Ishikawa (cell line): ENCODE measurements around the gene MAST2.

ENCODE experiments used
- CEBPB ChIP-seq: IDR thresholded peaks from 2 replicates; pipeline ENCODE4 v1.6.1; 2012
- CREB1 ChIP-seq: IDR thresholded peaks from 2 replicates; pipeline ENCODE4 v1.6.1; 2012; ENCODE audit warnings: low read depth
- EGR1 ChIP-seq: IDR thresholded peaks from 2 replicates; pipeline ENCODE4 v1.6.1; 2012
- EP300 ChIP-seq: IDR thresholded peaks from 2 replicates; pipeline ENCODE4 v1.6.1; 2012; ENCODE audit warnings: borderline replicate concordance
- FOXM1 ChIP-seq: IDR thresholded peaks from 2 replicates; pipeline ENCODE4 v1.6.1; 2012; ENCODE audit warnings: low read depth, borderline replicate concordance
- NFIC ChIP-seq: IDR thresholded peaks from 2 replicates; pipeline ENCODE4 v1.6.1; 2012
- RAD21 ChIP-seq: IDR thresholded peaks from 2 replicates; pipeline ENCODE4 v1.6.1; 2012; ENCODE audit warnings: low read depth
- TAF1 ChIP-seq: IDR thresholded peaks from 2 replicates; pipeline ENCODE4 v1.6.1; 2012; ENCODE audit warnings: low read depth, mild to moderate bottlenecking
- TCF12 ChIP-seq: IDR thresholded peaks from 2 replicates; pipeline ENCODE4 v1.6.1; 2012; ENCODE audit warnings: low read depth
- TEAD4 ChIP-seq: IDR thresholded peaks from 2 replicates; pipeline ENCODE4 v1.6.1; 2012
- YY1 ChIP-seq: IDR thresholded peaks from 2 replicates; pipeline ENCODE4 v1.6.1; 2012; ENCODE audit warnings: low read depth
- ZBTB7A ChIP-seq: IDR thresholded peaks from 2 replicates; pipeline ENCODE4 v1.6.1; 2012; ENCODE audit warnings: low read depth
- TF ChIP-seq, protein P1 (sequence below): IDR thresholded peaks from 2 replicates; pipeline ENCODE4 v1.6.1; 2012
- TF ChIP-seq, protein P2 (sequence below): IDR thresholded peaks from 2 replicates; pipeline ENCODE4 v1.6.1; 2012; ENCODE audit warnings: low read depth, mild to moderate bottlenecking
- TF ChIP-seq, protein P3 (sequence below): IDR thresholded peaks from 2 replicates; pipeline ENCODE4 v1.6.1; 2012

Gene MAST2

DNA sequence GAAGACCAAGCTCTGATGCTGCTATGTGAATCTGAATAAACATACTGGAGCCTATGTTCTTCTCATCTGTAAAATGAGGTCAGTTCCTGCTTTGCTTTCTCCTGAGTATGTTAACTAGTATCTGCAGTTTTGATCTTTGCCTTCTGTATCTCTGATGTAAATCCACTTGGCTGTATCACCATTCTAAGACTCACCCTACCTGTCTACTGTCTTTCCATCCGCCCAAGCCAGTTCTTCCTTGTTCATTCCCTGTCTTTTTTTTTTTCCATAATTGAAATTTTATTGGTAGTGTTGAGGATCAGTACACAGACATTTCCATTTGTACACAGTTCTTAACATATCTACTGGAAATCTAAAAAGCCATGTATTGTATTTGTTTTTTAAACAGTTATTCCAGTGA, 31.3 kb downstream of the MAST2 start:
- TF ChIP-seq EGR1 (no peak), YY1 (no peak), ZBTB7A (no peak), CEBPB (no peak), NFIC (no peak), TCF12 (no peak), TAF1 (no peak), RAD21 (no peak), TEAD4 (no peak), FOXM1 (no peak), EP300 (no peak), CREB1 (no peak)
- TF ChIP-seq, protein P1, sequence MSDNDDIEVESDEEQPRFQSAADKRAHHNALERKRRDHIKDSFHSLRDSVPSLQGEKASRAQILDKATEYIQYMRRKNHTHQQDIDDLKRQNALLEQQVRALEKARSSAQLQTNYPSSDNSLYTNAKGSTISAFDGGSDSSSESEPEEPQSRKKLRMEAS: no peak
- TF ChIP-seq, protein P2, sequence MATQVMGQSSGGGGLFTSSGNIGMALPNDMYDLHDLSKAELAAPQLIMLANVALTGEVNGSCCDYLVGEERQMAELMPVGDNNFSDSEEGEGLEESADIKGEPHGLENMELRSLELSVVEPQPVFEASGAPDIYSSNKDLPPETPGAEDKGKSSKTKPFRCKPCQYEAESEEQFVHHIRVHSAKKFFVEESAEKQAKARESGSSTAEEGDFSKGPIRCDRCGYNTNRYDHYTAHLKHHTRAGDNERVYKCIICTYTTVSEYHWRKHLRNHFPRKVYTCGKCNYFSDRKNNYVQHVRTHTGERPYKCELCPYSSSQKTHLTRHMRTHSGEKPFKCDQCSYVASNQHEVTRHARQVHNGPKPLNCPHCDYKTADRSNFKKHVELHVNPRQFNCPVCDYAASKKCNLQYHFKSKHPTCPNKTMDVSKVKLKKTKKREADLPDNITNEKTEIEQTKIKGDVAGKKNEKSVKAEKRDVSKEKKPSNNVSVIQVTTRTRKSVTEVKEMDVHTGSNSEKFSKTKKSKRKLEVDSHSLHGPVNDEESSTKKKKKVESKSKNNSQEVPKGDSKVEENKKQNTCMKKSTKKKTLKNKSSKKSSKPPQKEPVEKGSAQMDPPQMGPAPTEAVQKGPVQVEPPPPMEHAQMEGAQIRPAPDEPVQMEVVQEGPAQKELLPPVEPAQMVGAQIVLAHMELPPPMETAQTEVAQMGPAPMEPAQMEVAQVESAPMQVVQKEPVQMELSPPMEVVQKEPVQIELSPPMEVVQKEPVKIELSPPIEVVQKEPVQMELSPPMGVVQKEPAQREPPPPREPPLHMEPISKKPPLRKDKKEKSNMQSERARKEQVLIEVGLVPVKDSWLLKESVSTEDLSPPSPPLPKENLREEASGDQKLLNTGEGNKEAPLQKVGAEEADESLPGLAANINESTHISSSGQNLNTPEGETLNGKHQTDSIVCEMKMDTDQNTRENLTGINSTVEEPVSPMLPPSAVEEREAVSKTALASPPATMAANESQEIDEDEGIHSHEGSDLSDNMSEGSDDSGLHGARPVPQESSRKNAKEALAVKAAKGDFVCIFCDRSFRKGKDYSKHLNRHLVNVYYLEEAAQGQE: no peak
- TF ChIP-seq, protein P3, sequence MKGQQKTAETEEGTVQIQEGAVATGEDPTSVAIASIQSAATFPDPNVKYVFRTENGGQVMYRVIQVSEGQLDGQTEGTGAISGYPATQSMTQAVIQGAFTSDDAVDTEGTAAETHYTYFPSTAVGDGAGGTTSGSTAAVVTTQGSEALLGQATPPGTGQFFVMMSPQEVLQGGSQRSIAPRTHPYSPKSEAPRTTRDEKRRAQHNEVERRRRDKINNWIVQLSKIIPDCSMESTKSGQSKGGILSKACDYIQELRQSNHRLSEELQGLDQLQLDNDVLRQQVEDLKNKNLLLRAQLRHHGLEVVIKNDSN: no peak

DNA sequence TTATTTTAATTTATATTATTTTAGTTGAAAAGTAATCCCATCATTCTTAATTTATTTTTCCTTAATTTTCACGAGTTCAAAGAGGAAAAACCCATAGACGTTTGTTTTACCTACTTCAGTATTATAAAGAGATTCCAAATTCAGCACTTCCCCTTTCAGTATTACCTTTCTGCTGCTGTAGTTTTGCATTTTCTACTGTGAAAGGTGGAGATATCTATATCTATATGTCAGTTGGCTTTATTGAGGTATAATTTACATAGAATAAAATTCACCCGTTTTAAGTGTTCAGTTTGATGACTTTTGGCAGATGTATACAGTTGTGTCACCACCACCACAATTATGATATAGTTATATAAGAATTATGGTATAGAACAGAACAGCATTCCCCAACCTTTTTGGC, 33.0 kb downstream of the MAST2 start:
- TF ChIP-seq CREB1 (no peak), TEAD4 (no peak), CEBPB (no peak)
- TF ChIP-seq, protein P2: no peak

DNA sequence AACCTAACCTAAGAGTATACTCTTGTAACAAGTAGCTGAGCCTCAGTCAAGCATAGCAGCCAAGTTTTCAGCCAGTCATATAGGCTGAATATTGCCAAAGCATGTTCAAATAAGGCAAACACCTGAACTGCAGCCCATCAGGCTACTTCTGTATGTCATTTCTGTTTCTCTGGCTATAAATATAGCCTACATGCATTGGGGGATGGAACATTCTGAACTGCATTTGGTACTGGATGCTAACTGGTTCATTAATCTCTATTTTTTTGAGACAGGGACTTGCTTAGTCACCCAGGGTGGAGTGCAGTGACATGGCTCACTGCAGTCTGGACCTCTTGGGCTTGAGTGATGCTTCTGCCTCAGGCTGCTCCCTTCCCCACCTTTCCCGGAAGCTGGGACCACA, 37.3 kb downstream of the MAST2 start:
- no peak for TF ChIP-seq YY1
- TF ChIP-seq TEAD4: no peak
- TF ChIP-seq, protein P2: no peak
- TF ChIP-seq, protein P3: no peak
- peak; percentile 15; the same call in 1 of the 2 replicates for TF ChIP-seq EP300
- TF ChIP-seq TAF1: no peak
- TF ChIP-seq CEBPB: no peak
- TF ChIP-seq, protein P1: no peak
- TF ChIP-seq NFIC: peak; percentile 66
- no peak for TF ChIP-seq ZBTB7A
- no peak for TF ChIP-seq RAD21
- no peak for TF ChIP-seq CREB1
- 0 out of 2 replicates have a peak, but pooled peaks have one; percentile 15 for TF ChIP-seq FOXM1
- TF ChIP-seq TCF12: 0 out of 2 replicates have a peak, but pooled peaks have one; percentile 29

DNA sequence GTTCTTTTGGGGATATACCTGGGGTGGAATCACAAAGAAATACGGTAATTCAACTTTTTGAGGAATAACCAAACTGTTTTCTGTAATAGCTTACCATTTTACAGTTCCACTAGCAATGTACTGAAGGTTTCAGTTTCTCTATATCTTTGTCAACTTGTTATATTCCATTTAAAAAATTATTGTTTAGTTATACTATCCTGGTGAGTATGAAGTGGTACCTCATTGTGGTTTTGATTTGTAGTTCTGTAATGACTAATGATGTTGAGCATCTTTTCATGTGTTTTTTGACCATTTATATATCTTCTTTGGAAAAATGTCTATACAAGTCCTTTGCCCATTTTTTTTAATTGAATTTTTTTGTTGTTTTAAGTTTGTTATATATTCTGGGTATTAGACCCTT, 39.4 kb downstream of the MAST2 start:
- TF ChIP-seq, protein P3: no peak
- no peak for TF ChIP-seq RAD21
- no peak for TF ChIP-seq EP300
- TF ChIP-seq FOXM1: no peak
- no peak for TF ChIP-seq YY1
- TF ChIP-seq, protein P1: no peak
- TF ChIP-seq CEBPB: no peak
- TF ChIP-seq TAF1: no peak
- no peak for TF ChIP-seq TEAD4
- no peak for TF ChIP-seq CREB1
- no peak for TF ChIP-seq TCF12
- no peak for TF ChIP-seq EGR1
- TF ChIP-seq, protein P2: no peak
- no peak for TF ChIP-seq NFIC
- no peak for TF ChIP-seq ZBTB7A
